Measurements from ENCODE around the gene CCDC106.

Gene CCDC106

DNA sequence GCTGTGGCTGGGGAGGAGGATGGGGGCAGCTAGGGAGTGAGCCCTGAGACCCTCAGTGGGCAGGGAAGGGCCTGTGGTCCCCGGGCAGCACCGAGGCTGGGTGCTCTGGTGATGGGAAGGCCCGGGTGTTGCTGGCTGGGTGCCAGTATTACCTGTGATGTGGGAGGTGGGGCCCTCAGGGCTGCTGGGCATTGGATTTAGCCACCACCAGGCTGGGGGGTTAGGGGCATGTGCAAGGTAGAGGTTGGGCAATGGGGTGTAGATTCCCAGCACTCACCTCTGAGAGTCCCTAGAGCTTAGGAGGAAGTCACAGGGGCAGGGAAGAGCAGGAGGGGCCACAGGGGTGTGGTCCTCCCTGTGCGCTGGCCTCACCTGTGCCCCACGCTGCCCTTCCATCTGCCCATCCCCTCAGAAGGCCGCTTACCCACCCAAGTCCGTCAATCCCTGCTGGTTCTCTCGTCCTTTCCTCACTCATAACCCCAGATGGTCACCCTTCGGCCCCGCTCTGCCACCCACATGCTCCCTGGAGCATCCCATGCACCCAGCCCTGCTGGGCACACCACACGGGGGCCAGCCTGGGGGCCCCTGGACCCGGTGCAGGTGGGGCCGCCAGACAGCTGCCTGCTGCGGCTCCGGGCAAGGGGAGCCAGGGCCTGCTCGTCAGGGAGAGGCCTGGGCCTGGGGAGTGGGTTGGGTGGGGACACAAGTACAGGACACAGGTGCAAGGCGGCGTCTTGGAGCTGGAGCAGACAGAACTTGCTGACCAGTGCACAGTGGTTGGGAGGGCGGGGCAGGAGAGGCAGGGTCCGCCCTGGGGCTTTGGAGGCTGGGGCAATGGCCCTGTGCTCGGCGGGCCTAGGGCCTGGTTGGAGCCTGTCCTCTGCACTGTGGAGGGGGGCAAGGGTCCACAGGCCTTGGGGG lies 39.5 kb downstream of the CCDC106 start:
- TF ChIP-seq, protein P1, sequence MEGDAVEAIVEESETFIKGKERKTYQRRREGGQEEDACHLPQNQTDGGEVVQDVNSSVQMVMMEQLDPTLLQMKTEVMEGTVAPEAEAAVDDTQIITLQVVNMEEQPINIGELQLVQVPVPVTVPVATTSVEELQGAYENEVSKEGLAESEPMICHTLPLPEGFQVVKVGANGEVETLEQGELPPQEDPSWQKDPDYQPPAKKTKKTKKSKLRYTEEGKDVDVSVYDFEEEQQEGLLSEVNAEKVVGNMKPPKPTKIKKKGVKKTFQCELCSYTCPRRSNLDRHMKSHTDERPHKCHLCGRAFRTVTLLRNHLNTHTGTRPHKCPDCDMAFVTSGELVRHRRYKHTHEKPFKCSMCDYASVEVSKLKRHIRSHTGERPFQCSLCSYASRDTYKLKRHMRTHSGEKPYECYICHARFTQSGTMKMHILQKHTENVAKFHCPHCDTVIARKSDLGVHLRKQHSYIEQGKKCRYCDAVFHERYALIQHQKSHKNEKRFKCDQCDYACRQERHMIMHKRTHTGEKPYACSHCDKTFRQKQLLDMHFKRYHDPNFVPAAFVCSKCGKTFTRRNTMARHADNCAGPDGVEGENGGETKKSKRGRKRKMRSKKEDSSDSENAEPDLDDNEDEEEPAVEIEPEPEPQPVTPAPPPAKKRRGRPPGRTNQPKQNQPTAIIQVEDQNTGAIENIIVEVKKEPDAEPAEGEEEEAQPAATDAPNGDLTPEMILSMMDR (conservative IDR thresholded peaks at IDR 0.05; ENCODE audit: low read depth, low read length): no peak
- Histone ChIP-seq H3K4me2 (no peak overlapping the region), H3K4me3 (IDR thresholded peaks at IDR 0.05; ENCODE audit: insufficient read depth, low read depth, low read length) (no peak overlapping the region), H3K27me3 (ENCODE audit: insufficient read depth, low read depth) (no peaks in the 10 kb centered on the region), H3K9ac (no peak overlapping the region), H4K20me1 (ENCODE audit: insufficient read depth) (no peaks in the 10 kb centered on the region), H3K79me2 (ENCODE audit: insufficient read depth, low read depth) (peaks cover 13% of the 10 kb centered on the region; the same call in 1 of the 2 replicates), H3K36me3 (ENCODE audit: insufficient read depth) (no peaks in the 10 kb centered on the region; the same call in 1 of the 2 replicates), H2AFZ (ENCODE audit: low read depth) (no peak overlapping the region), H3K4me1 (ENCODE audit: low read depth, poor library complexity, severe bottlenecking) (no peaks in the 10 kb centered on the region), H3K27ac (no peak overlapping the region)

DNA sequence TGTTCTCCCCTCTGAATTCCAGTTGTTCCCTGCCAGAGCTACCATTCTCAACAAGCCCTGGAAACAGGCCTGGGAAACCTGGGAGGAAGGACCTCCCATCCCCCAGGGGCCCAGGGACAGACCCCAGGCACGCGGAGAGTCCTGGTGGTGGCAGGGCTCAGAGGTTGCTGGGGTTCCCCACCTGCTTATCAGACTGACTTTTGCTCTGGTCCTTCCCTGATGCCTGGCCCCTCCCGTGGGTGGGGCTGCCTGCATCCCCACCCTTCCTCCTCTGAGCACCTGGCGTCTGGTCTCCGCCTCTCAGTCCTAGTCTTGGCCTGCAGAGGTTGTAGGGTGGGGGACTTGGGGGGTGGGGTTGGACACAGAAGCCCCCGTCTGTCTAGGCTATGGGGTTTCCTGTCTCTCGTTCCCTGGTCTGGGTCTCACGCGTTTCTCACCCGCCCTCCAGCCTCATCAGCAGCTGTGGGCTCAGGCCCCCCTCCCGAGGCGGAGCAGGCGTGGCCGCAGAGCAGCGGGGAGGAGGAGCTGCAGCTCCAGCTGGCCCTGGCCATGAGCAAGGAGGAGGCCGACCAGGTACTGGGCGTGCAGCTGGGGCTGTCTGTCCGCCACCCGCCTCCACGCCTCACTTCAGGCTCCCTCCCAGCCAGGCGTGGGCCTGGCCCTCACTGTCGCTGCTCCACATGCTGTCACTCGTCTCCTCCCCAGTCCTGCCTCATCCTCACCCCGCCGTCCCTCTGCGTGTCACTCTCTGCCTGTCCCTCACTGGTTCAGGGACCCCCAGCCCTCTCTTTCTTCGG lies 40.6 kb downstream of the CCDC106 start:
- H3K4me3 ChIP-seq (IDR thresholded peaks at IDR 0.05; ENCODE audit: insufficient read depth, low read depth, low read length): no peak overlapping the region
- no peak overlapping the region for H2AFZ ChIP-seq (ENCODE audit: low read depth)
- peaks cover 12% of the 10 kb centered on the region; the same call in 1 of the 2 replicates for H3K79me2 ChIP-seq (ENCODE audit: insufficient read depth, low read depth)
- H3K36me3 ChIP-seq (ENCODE audit: insufficient read depth): no peaks in the 10 kb centered on the region; the same call in 1 of the 2 replicates
- no peak overlapping the region for H3K27ac ChIP-seq
- no peaks in the 10 kb centered on the region for H3K27me3 ChIP-seq (ENCODE audit: insufficient read depth, low read depth)
- H3K4me1 ChIP-seq (ENCODE audit: low read depth, poor library complexity, severe bottlenecking): no peaks in the 10 kb centered on the region
- H4K20me1 ChIP-seq (ENCODE audit: insufficient read depth): no peaks in the 10 kb centered on the region
- no peak overlapping the region for H3K4me2 ChIP-seq
- H3K9ac ChIP-seq: no peak overlapping the region
- TF ChIP-seq, protein P1 (conservative IDR thresholded peaks at IDR 0.05; ENCODE audit: low read depth, low read length): no peak

DNA sequence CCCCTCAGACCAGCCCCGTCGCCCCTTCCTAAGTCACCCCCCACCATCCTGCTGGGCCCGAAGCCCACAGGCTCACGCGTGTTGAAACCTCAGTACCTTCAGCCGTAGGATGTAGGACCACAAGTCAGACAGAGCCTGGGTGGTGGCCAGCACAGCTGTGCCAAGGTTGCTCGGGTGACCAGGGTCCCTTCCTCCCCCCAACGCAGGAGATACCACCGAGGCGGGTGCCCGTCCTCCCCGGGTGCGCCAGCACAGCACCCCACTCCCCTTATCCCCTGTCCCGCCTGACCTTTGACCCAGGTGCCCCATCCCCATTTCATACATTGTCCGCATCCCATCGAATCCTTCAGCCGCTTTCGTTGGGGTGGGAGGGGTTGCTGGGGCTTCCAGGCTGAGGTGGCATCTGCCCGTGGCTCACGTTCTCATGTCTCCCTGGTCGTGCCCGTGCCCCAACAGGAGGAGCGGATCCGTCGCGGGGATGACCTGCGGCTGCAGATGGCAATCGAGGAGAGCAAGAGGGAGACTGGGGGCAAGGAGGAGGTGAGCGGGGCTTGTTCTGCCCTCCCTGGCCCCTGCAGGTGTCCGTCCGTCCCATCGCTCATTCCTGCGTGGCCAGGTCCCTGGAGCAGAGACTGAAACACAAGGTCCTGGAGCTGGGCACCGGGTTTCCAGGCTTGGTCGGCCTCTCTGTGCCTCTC lies 41.5 kb downstream of the CCDC106 start:
- no peaks in the 10 kb centered on the region for H3K4me1 ChIP-seq (ENCODE audit: low read depth, poor library complexity, severe bottlenecking)

More for the DNA sequence above, 41.5 kb downstream of the CCDC106 start:
- Histone ChIP-seq H2AFZ (ENCODE audit: low read depth) (no peak overlapping the region), H3K4me2 (no peak overlapping the region), H3K27ac (no peak overlapping the region), H3K79me2 (ENCODE audit: insufficient read depth, low read depth) (peaks cover 2% of the 10 kb centered on the region; the same call in 1 of the 2 replicates), H4K20me1 (ENCODE audit: insufficient read depth) (no peaks in the 10 kb centered on the region), H3K9ac (no peak overlapping the region), H3K27me3 (ENCODE audit: insufficient read depth, low read depth) (no peaks in the 10 kb centered on the region), H3K36me3 (ENCODE audit: insufficient read depth) (no peaks in the 10 kb centered on the region; the same call in 1 of the 2 replicates), H3K4me3 (IDR thresholded peaks at IDR 0.05; ENCODE audit: insufficient read depth, low read depth, low read length) (no peak overlapping the region)
- TF ChIP-seq, protein P1 (conservative IDR thresholded peaks at IDR 0.05; ENCODE audit: low read depth, low read length): no peak

All from KMS-11 (cell line).